GM19043 (cell line): ENCODE measurements around the gene CXorf38.

ENCODE experiments used
- ATAC-seq: cut with Tn5 transposase; IDR thresholded peaks from one replicate; pipeline ENCODE4 v1.9.1; 2021; ENCODE audit warnings: low read depth; ENCODE audit not compliant: unreplicated experiment

CXorf38 gene, protein sequence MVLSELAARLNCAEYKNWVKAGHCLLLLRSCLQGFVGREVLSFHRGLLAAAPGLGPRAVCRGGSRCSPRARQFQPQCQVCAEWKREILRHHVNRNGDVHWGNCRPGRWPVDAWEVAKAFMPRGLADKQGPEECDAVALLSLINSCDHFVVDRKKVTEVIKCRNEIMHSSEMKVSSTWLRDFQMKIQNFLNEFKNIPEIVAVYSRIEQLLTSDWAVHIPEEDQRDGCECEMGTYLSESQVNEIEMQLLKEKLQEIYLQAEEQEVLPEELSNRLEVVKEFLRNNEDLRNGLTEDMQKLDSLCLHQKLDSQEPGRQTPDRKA

GRCh38 chrX:40647307-40648197, at the start of gene CXorf38:
CXorf38 (minus strand) TSS chrX:40647561; CDS start chrX:40647520, 41 bp downstream.
- ATAC-seq = peak; percentile 56

GRCh38 chrX:40694802-40695201, 47.4 kb upstream of the CXorf38 start:
- ATAC-seq = no peak

DNA sequence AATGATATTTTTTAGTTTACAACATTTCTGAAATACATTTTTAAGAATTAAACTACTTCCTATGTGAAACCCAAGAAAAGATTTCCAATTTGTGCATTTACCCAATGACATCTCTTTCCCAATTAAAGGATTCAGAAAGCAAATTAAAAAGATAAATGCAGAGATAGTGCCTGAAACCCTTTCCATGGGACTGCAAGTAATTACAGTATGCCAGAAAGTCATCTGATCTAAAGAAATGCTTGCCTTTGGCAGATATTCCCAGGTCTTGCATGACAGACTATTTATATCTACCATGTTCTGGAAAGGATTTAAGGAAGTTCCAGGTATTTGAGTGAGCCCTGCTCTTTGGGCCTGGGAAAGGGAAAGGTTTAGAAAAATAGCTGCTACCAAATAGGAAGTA, 41.6 kb upstream of the CXorf38 start:
- ATAC-seq = no peak

- no peak for ATAC-seq
Observed at GRCh38 chrX:40687169-40687568, 39.8 kb upstream of the CXorf38 start.

- no peak for ATAC-seq
Observed at GRCh38 chrX:40685362-40685918, 38.1 kb upstream of the CXorf38 start.

DNA sequence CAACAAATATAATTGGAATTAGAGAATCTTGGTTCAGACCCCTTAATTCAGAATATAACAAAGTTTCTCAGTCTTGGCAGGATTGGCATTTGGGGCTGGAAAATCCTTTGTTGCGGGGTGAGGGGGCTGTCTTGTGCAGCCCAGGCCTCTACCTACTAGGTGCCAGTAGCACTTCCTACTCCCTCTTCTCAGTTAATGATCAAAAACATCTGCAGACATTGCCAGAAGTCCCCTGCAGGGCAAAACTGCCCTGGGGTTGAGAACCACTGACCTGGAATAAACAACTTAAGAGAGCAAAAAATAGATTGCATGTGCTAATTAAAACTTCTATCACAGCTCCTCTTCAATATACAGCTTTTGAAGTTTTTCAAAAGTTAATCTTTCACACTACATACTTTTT, 36.7 kb upstream of the CXorf38 start:
- no peak for ATAC-seq

GRCh38 chrX:40683245-40683644, 35.9 kb upstream of the CXorf38 start:
- no peak for ATAC-seq

DNA sequence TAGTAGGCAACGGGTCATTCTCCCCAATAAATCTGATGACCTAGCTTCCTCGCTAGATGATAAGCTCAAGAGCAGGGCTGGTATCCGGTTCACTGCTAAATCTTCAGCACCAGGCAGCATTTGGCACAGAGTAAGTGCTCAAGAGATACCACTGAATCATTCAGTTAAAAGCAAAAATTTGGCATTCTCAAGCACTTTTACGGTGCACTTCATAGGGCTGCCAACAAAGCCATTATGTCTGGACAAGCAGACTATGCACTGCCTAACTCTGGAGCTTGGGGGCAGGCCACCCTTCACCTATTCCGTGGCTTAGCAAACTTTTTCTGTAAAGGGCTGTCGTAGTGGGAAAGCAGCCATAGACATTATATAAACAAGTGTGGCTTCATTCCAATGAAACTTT, 23.8 kb upstream of the CXorf38 start:
- ATAC-seq = no peak

- no peak for ATAC-seq
Observed at GRCh38 chrX:40663880-40664630, 16.7 kb upstream of the CXorf38 start.

DNA sequence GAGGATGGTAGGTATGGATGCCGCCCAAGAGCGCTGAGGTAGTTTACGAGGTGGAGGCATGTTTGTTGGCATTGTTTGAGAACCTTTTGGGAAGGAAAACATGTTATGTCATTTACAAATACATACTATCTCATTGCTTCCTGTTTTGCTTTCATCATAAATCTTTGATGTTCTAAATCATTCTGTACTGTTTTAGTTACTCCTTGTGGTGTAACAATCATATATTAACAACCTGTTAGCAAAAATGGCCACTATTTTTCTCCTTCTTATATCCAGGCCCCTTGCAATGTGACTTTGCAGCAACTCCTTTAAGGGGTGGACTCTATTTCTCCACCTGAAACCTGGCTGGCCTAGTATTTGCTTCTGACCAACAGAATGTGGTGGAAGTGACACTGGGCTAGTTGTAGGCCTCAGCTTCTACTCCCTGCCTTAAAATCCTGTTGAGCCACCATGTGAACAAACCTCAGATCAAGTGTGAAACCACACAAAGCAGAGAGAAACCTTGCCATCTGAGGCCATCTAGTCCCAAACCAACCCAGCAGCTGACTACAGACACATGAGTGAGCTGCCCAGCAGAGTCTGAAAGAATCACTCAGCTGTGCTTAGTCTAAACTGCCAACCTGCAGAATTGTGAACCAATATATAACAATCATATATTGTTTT, 15.8 kb upstream of the CXorf38 start:
- no peak for ATAC-seq

GRCh38 chrX:40661489-40661888, 14.1 kb upstream of the CXorf38 start:
- no peak for ATAC-seq

DNA sequence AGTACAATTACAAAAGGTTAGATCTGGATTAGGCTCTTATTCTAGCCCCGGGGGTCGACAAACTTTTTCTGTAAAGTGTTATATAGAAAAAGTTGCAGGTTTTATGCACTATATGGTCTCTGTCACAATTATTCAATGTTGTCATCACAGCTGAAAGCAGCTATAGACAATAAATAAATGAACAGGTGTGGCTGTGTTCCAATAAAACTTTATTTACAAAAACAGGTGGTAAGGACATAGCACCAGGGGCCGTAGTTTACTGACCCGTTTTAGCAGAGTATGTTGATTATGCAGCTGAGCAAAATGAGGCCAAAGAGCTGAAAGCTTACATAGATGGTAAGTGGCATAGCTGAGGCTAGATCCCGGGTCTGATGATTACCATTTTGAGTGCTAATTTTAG, 13.0 kb upstream of the CXorf38 start:
- ATAC-seq = no peak

DNA sequence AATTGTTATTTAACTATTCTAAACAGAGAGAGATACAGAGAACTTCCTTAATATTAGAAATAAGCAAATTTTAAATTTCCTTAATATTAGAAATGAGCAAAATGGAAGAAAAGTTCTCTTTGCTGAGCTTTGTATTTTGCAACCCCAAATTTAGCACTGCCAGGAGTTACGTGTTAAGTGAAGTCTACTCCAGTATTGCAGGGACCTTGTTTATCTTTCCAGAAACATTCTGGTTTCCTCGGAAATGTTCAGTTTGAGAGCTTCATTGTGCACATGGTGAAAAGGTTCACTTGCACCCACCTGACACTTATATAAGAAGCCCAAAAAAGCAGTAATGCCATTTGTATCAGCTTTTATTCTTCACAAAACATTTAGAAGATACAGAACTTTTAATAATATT, 6.2 kb upstream of the CXorf38 start:
- ATAC-seq = no peak

DNA sequence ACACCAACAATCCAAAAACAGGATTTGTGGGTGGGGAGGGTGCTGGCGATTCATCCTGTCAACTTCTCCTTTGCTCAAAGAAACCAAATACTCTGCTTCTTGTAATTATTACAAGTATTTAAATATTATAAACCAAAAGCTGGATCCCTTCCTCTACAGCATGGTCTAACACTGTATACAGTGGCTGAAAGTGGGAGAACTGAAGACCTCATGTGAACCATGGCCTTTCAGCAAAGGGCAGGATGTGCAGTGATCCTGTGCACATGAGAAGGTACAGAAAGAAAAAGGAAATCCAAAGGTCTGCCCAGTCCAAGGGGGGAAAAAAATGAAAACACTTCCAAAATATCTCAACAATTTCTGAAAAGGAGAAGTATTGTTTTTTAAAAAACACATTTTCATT, 5.3 kb upstream of the CXorf38 start:
- no peak for ATAC-seq

DNA sequence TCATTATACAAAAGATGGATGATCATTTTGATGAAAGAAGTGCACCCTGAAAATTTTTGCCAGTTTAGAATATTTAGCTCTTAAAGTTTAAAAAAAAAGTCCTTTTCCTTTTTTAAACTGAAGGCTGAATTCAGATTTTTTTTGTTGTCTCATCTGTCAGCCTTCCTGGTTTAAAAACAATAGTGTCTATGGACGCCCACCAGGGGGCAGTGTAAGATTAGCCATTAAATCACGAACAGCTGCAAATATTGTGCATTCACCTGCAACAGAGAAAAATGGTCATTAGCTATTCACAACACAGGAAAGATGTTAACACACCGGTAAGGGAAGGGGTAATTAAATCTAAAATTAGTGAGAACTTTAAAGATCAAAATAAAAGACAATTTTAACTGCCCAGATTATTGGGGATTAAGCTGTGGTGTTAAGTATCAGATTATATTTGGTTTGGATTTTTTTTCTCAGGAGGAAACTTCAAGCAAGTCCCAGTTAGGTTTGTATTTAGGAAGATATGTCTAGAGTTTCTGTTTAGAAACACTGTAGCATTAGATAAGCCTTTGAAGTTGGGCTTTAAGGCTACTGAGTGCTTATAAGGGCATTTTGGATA, 4.4 kb upstream of the CXorf38 start:
- no peak for ATAC-seq

GRCh38 chrX:40646489-40647306, 663 bp downstream of the CXorf38 start:
- no peak for ATAC-seq

DNA sequence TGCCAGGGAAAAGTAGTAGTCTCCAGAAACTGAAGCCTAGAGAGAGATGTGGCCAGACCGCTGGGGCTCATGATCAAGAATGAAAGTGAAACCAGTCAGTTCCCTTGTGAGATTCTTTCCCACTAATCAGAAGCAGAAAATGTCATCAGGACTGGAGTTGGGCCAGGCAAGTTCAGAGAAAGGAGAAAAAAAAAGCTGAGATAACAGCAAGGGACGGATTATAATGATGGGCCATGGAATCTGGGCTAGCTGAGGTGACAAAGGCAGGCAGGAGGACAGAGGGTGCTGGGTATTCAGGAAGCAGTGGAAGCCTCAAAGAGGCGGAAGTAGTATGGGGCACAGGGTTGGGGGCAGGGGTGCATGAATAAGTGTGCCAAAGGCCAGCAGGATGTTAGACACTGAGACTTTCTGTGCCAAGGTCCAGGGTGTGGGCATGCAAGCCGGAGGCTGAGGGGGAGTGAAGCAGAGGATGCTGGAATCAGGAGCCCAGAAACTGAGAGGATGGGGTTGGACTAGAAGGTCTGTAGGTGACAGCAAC, 2.5 kb downstream of the CXorf38 start:
- peak; percentile 39 for ATAC-seq

DNA sequence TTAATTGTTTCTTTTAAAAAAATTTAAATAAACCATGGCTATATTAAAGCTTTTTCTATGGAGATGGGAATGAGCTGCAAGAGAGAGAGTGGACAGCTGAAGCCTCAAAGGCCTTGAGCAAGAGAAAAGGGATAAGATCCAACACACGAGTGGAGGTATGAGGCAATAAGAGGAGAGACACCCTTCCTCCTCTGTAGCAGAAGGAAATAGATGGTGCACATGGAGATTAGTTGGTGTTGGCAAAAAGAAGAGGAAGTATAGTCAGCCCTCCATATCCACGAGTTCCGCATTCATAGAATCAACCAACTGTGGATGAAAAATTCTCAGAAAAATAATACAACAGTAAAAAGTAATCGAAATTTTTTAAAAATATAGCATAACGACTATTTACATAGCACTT, 3.2 kb downstream of the CXorf38 start:
- no peak for ATAC-seq

GRCh38 chrX:40637687-40638086, 9.7 kb downstream of the CXorf38 start:
- ATAC-seq = no peak
